GM12878 (cell line): Measurements from ENCODE around the gene NHLRC4. TPM values are rescaled to one million over a fixed set of nuclear protein-coding genes. Genes with fewer than 3 reads are reported as not detected.

Experiments used
- BACH1 ChIP-seq: fragments of 450-650 bp; IDR thresholded peaks from 2 replicates; pipeline ENCODE4 v1.6.1; 2017; ENCODE audit warnings: mild to moderate bottlenecking, borderline replicate concordance
- BCL11A ChIP-seq: IDR thresholded peaks from 2 replicates; pipeline ENCODE4 v1.6.1; 2011; ENCODE audit warnings: low read depth, low read length
- CEBPB ChIP-seq, 2 experiments: fragments of 150-350 bp in 1 of 2; IDR thresholded peaks; 2 replicates each; pipeline ENCODE4 v1.6.1; 2012 to 2014; ENCODE audit warnings: low read depth in 2 of 2, low read length in 2 of 2, borderline replicate concordance in 1 of 2, inconsistent platforms in 1 of 2
- CEBPZ ChIP-seq: fragments of 150-350 bp; IDR thresholded peaks from 2 replicates; pipeline ENCODE4 v1.6.1; 2016; ENCODE audit warnings: low read depth, low read length
- CHD2 ChIP-seq: IDR thresholded peaks from 2 replicates; pipeline ENCODE4 v1.6.1; 2011; ENCODE audit warnings: low read depth, low read length, improper control_type of control experiment, borderline replicate concordance
- EED ChIP-seq: sonication (generic); IDR thresholded peaks from 2 replicates; pipeline ENCODE4 v1.6.1; 2016; ENCODE audit warnings: antibody characterized with exemption, low read depth
- ESRRA ChIP-seq: IDR thresholded peaks from 2 replicates; pipeline ENCODE4 v1.6.1; 2012; ENCODE audit warnings: mild to moderate bottlenecking, low read length, improper control_type of control experiment
- IKZF1 ChIP-seq: fragments of 450-650 bp; conservative IDR thresholded peaks from 2 replicates; pipeline ENCODE4 v1.6.1; 2017; ENCODE audit warnings: antibody characterized with exemption, mild to moderate bottlenecking
- KDM1A ChIP-seq: fragments of 200-600 bp; sonication (generic); IDR thresholded peaks from 2 replicates; pipeline ENCODE4 v1.6.1; 2016; ENCODE audit warnings: borderline replicate concordance
- PAX5 ChIP-seq: IDR thresholded peaks from 2 replicates; pipeline ENCODE4 v1.6.1; 2011; ENCODE audit warnings: low read depth, low read length, borderline replicate concordance
- REST ChIP-seq: IDR thresholded peaks from 2 replicates; pipeline ENCODE4 v1.6.1; 2012; ENCODE audit warnings: mild to moderate bottlenecking, low read depth, low read length
- RFX5 ChIP-seq: IDR thresholded peaks from 2 replicates; pipeline ENCODE4 v1.6.1; 2011; ENCODE audit warnings: low read depth, low read length, improper control_type of control experiment
- SPI1 ChIP-seq: IDR thresholded peaks from 2 replicates; pipeline ENCODE4 v1.6.1; 2011; ENCODE audit warnings: low read depth, mild to moderate bottlenecking, low read length, moderate library complexity, borderline replicate concordance; ENCODE audit not compliant: insufficient read depth
- SRF ChIP-seq, 2 experiments: IDR thresholded peaks; 2 replicates each; pipeline ENCODE4 v1.6.1; 2011; ENCODE audit warnings: low read depth in 2 of 2, low read length in 2 of 2, mild to moderate bottlenecking in 1 of 2, moderate library complexity in 1 of 2
- ZBTB40 ChIP-seq: fragments of 450-650 bp; IDR thresholded peaks from 2 replicates; pipeline ENCODE4 v1.6.1; 2016; ENCODE audit warnings: mild to moderate bottlenecking, moderate library complexity, borderline replicate concordance
- ZNF207 ChIP-seq: fragments of 450-650 bp; IDR thresholded peaks from 2 replicates; pipeline ENCODE4 v1.6.1; 2014; ENCODE audit warnings: antibody characterized with exemption, mild to moderate bottlenecking, borderline replicate concordance
- ZSCAN29 ChIP-seq: fragments of 450-650 bp; IDR thresholded peaks from 2 replicates; pipeline ENCODE4 v1.6.1; 2017; ENCODE audit warnings: mild to moderate bottlenecking, moderate library complexity
- polyA plus RNA-seq, 11 experiments: library from polyadenylated mRNA; depleted of rRNA in 4 of 11; unstranded in 6 of 11; stranded (reverse) in 5 of 11; fragments of >200 nt; fragmentation: Nextera tagmentation in 4 of 11; fragmentation: Illumina TruSeq in 1 of 11; extraction: Ambion mirVana in 4 of 11; extraction: Trizol in 1 of 11; gene quantifications; 1 replicate in 1 of 11; 2 replicates in 10 of 11; pipeline versions ENCODE4 v1.2.1 to v1.2.3, GENCODE V29; 2011 to 2016; ENCODE audit warnings: inconsistent platforms in 2 of 11, missing spikeins in 2 of 11, low read depth in 1 of 11
- total RNA-seq, 4 experiments: library from RNA; depleted of rRNA in 3 of 4; stranded (reverse); fragments of >200 nt in 3 of 4; fragmentation: Illumina TruSeq in 1 of 4; extraction: Trizol in 1 of 4; gene quantifications; 2 replicates each; pipeline versions ENCODE4 v1.2.1 to v1.2.3, GENCODE V29; 2013 to 2021

Gene NHLRC4
- total and polyA plus RNA-seq, 10 of the 15 experiments (the other 5 are each of a cell fraction or from before 2014, with no cell fraction given): 0.07 to 1.1 (median 0.57) TPM; not detected in 3

GRCh38 chr16:589658-590187 lies 22.9 kb downstream of the NHLRC4 start, which contains the start of gene RAB40C (continued):
- TF ChIP-seq CHD2 (peak; percentile 97), SRF (IDR thresholded peaks at IDR 0.05; ENCODE audit: low read depth in 2 of 2, low read length in 2 of 2) (no peak), BCL11A (no peak), REST (no peak), CEBPZ (peak; percentile 57), ESRRA (no peak), BACH1 (no peak), CEBPB (IDR thresholded peaks at IDR 0.05; ENCODE audit: borderline replicate concordance in 1 of 2, low read depth in 2 of 2, low read length in 2 of 2) (no peak), KDM1A (no peak), PAX5 (peak; percentile 21; the same call in 1 of the 2 replicates), IKZF1 (no peak), SPI1 (no peak), ZSCAN29 (no peak), RFX5 (peak; percentile 90), EED (no peak), ZNF207 (no peak), ZBTB40 (no peak)
